Glutamatergic neuron (in vitro differentiated cells): ENCODE results near the gene DNAJC1. TPM values are rescaled to one million over a fixed set of nuclear protein-coding genes. Genes with fewer than 3 reads are reported as not detected.

Experiments used
- DNase-seq: peaks from one replicate; pipeline ENCODE4 v3.0.0; 2022
- H3K27ac Mint-ChIP-seq: one replicate; pipeline ENCODE4 v1.8.0; 2020; ENCODE audit warnings: mild to moderate bottlenecking, mixed read lengths, inconsistent platforms; ENCODE audit not compliant: unreplicated experiment
- H3K27me3 Mint-ChIP-seq: one replicate; pipeline ENCODE4 v1.8.0; 2020; ENCODE audit warnings: mild to moderate bottlenecking, moderate library complexity, mixed read lengths, inconsistent platforms; ENCODE audit not compliant: unreplicated experiment
- H3K36me3 Mint-ChIP-seq: one replicate; pipeline ENCODE4 v1.8.0; 2020; ENCODE audit warnings: mild to moderate bottlenecking, mixed read lengths, inconsistent platforms; ENCODE audit not compliant: unreplicated experiment
- H3K4me1 Mint-ChIP-seq: one replicate; pipeline ENCODE4 v1.8.0; 2020; ENCODE audit warnings: mild to moderate bottlenecking, low read depth, mixed read lengths, inconsistent platforms; ENCODE audit not compliant: unreplicated experiment
- H3K4me3 Mint-ChIP-seq: one replicate; pipeline ENCODE4 v1.8.0; 2020; ENCODE audit warnings: mild to moderate bottlenecking, mixed read lengths, inconsistent platforms; ENCODE audit not compliant: unreplicated experiment
- H3K9me3 Mint-ChIP-seq: one replicate; pipeline ENCODE4 v1.8.0; 2020; ENCODE audit warnings: mild to moderate bottlenecking, moderate library complexity, mixed read lengths, inconsistent platforms; ENCODE audit not compliant: unreplicated experiment
- total RNA-seq: library from RNA; stranded (reverse); fragmentation: NEBNext Ultra II Directional; extraction: Animal tissue kit (Norgen Biotek cat#: 25700); gene quantifications from one replicate; pipeline ENCODE4 v1.2.1, GENCODE V29; 2021; ENCODE audit not compliant: unreplicated experiment
- TF ChIP-seq, protein P1 (sequence below): fragments of 200-600 bp; sonication (generic); IDR thresholded peaks from one replicate; pipeline ENCODE4 v1.5.0; 2021; ENCODE audit not compliant: partially characterized antibody, unreplicated experiment

Gene DNAJC1
- total RNA-seq, 1 donor from 2014 or later: 4.3 TPM

GRCh38 chr10:21803374-21803773 is 200.2 kb downstream of the DNAJC1 start:
- peaks cover 7% of the 10 kb centered on the region for H3K9me3 Mint-ChIP-seq
- H3K27ac Mint-ChIP-seq: peak overlapping the region; percentile 17
- peaks cover 24% of the 10 kb centered on the region for H3K4me1 Mint-ChIP-seq
- DNase-seq: no peak
- H3K27me3 Mint-ChIP-seq: peaks cover 4% of the 10 kb centered on the region
- H3K36me3 Mint-ChIP-seq: peaks cover 3% of the 10 kb centered on the region
- no peak overlapping the region for H3K4me3 Mint-ChIP-seq
- TF ChIP-seq, protein P1, sequence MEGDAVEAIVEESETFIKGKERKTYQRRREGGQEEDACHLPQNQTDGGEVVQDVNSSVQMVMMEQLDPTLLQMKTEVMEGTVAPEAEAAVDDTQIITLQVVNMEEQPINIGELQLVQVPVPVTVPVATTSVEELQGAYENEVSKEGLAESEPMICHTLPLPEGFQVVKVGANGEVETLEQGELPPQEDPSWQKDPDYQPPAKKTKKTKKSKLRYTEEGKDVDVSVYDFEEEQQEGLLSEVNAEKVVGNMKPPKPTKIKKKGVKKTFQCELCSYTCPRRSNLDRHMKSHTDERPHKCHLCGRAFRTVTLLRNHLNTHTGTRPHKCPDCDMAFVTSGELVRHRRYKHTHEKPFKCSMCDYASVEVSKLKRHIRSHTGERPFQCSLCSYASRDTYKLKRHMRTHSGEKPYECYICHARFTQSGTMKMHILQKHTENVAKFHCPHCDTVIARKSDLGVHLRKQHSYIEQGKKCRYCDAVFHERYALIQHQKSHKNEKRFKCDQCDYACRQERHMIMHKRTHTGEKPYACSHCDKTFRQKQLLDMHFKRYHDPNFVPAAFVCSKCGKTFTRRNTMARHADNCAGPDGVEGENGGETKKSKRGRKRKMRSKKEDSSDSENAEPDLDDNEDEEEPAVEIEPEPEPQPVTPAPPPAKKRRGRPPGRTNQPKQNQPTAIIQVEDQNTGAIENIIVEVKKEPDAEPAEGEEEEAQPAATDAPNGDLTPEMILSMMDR: no peak

GRCh38 chr10:21801609-21802008 is 201.9 kb downstream of the DNAJC1 start:
- DNase-seq: no peak
- H3K4me3 Mint-ChIP-seq: no peak overlapping the region
- no peak overlapping the region for H3K27ac Mint-ChIP-seq
- peaks cover 6% of the 10 kb centered on the region for H3K36me3 Mint-ChIP-seq
- H3K27me3 Mint-ChIP-seq: peaks cover 4% of the 10 kb centered on the region
- H3K4me1 Mint-ChIP-seq: peaks cover 14% of the 10 kb centered on the region
- peaks cover 7% of the 10 kb centered on the region for H3K9me3 Mint-ChIP-seq
- TF ChIP-seq, protein P1: no peak

DNA sequence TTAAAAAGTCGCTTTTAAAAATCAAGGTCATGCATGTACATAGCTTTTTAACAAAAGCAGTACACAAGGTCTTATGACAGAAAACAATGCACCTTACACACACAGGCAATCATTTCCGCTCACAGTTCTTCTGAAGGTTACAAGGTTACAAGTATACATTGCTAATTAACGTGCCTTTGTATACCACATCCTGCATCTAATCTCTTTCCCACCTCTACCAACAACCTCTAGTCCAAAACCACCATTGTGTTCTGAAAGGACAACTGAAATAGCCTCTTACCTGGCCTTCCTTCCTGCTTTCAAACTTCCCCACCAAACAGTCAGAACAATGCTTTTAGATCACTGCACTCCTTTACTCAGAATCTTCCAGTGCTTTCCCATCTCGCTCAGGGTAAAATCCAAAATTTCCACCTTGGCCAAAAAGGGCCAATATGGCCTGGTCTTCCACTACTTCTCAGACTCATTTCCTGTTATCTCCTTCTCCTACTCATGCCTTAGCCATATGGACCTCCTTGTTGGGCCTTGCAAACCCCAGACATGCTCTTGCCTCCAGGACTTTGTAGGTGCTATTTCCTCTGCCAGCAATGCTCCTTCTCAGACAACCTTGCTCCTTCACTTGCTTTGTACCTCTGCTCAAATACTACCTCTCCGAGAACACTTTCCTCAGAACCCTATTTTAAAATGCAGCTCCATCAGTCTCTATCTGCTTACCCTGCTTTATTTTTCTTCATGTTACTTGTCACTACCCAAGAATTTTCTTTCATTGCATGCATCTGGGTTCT is 205.4 kb downstream of the DNAJC1 start:
- no peak for DNase-seq
- Mint-ChIP-seq H3K27me3 (no peaks in the 10 kb centered on the region), H3K4me3 (no peak overlapping the region), H3K9me3 (peaks cover 2% of the 10 kb centered on the region), H3K27ac (no peak overlapping the region), H3K36me3 (peaks cover 6% of the 10 kb centered on the region), H3K4me1 (peaks cover under 1% of the 10 kb centered on the region)
- TF ChIP-seq, protein P1: no peak

GRCh38 chr10:21797533-21797932 is 206.0 kb downstream of the DNAJC1 start:
- no peak for DNase-seq
- no peak overlapping the region for H3K4me3 Mint-ChIP-seq
- no peaks in the 10 kb centered on the region for H3K4me1 Mint-ChIP-seq
- peaks cover 2% of the 10 kb centered on the region for H3K9me3 Mint-ChIP-seq
- peaks cover 6% of the 10 kb centered on the region for H3K36me3 Mint-ChIP-seq
- no peak overlapping the region for H3K27ac Mint-ChIP-seq
- TF ChIP-seq, protein P1: no peak
- H3K27me3 Mint-ChIP-seq: no peaks in the 10 kb centered on the region

- H3K27ac Mint-ChIP-seq: no peak overlapping the region
- TF ChIP-seq, protein P1: no peak
- H3K4me3 Mint-ChIP-seq: no peak overlapping the region
- H3K27me3 Mint-ChIP-seq: no peaks in the 10 kb centered on the region
- no peak for DNase-seq
- H3K9me3 Mint-ChIP-seq: peaks cover 2% of the 10 kb centered on the region
- no peaks in the 10 kb centered on the region for H3K36me3 Mint-ChIP-seq
- no peaks in the 10 kb centered on the region for H3K4me1 Mint-ChIP-seq
Measured at GRCh38 chr10:21791276-21791675, 212.3 kb downstream of the DNAJC1 start.
